ENCODE data around the gene LTC4S. TPM values are rescaled to one million over a fixed set of nuclear protein-coding genes. Genes with fewer than 3 reads are reported as not detected.
A peak's percentile ranks its signal among the peaks of the same experiment; 100 is the strongest.

The LTC4S gene
- total RNA-seq, 1 donor from 2014 or later, result 5.0 TPM

GRCh38 chr5:179801304-179802206, 7.8 kb downstream of the LTC4S start:
- H3K4me1 Mint-ChIP-seq, result peaks cover 29% of the 10 kb centered on the region
- no peak for TF ChIP-seq CTCF (IDR thresholded peaks at IDR 0.05; ENCODE audit: unreplicated experiment)
- DNase-seq (ENCODE audit: low spot score in 2 of 2, unreplicated experiment in 2 of 2), result peak in 1 of 2 experiments; percentile 66
- H3K4me3 Mint-ChIP-seq, result no peak overlapping the region
- no peaks in the 10 kb centered on the region for H3K27me3 Mint-ChIP-seq (ENCODE audit: low read depth)
- no peak overlapping the region for H3K27ac Mint-ChIP-seq
- H3K36me3 Mint-ChIP-seq, result peaks cover 14% of the 10 kb centered on the region
- H3K9me3 Mint-ChIP-seq, result no peaks in the 10 kb centered on the region

- DNase-seq (ENCODE audit: low spot score in 2 of 2, unreplicated experiment in 2 of 2), result no peak
- Mint-ChIP-seq H3K9me3 (no peaks in the 10 kb centered on the region), H3K27me3 (ENCODE audit: low read depth) (no peaks in the 10 kb centered on the region), H3K27ac (no peak overlapping the region), H3K36me3 (peaks cover 10% of the 10 kb centered on the region), H3K4me1 (peaks cover 29% of the 10 kb centered on the region), H3K4me3 (no peak overlapping the region)
- TF ChIP-seq CTCF (IDR thresholded peaks at IDR 0.05; ENCODE audit: unreplicated experiment), result no peak
Measured at GRCh38 chr5:179802207-179802883, 8.6 kb downstream of the LTC4S start.

GRCh38 chr5:179802950-179803562, 9.3 kb downstream of the LTC4S start:
- peaks cover 10% of the 10 kb centered on the region for H3K36me3 Mint-ChIP-seq
- no peak overlapping the region for H3K4me3 Mint-ChIP-seq
- DNase-seq (ENCODE audit: low spot score in 2 of 2, unreplicated experiment in 2 of 2), result no peak
- H3K27ac Mint-ChIP-seq, result no peak overlapping the region
- H3K4me1 Mint-ChIP-seq, result peaks cover 29% of the 10 kb centered on the region
- TF ChIP-seq CTCF (IDR thresholded peaks at IDR 0.05; ENCODE audit: unreplicated experiment), result no peak
- H3K27me3 Mint-ChIP-seq (ENCODE audit: low read depth), result no peaks in the 10 kb centered on the region
- H3K9me3 Mint-ChIP-seq, result no peaks in the 10 kb centered on the region

- DNase-seq (ENCODE audit: low spot score in 2 of 2, unreplicated experiment in 2 of 2), result no peak
- Mint-ChIP-seq H3K36me3 (peaks cover 10% of the 10 kb centered on the region), H3K9me3 (no peaks in the 10 kb centered on the region), H3K4me1 (peaks cover 29% of the 10 kb centered on the region), H3K4me3 (peak overlapping the region; percentile 26), H3K27ac (no peak overlapping the region), H3K27me3 (ENCODE audit: low read depth) (no peaks in the 10 kb centered on the region)
- TF ChIP-seq CTCF (IDR thresholded peaks at IDR 0.05; ENCODE audit: unreplicated experiment), result no peak
Measured at GRCh38 chr5:179803651-179804554, 10.1 kb downstream of the LTC4S start.

GRCh38 chr5:179804555-179804947, 10.8 kb downstream of the LTC4S start:
- Mint-ChIP-seq H3K27ac (no peak overlapping the region), H3K27me3 (ENCODE audit: low read depth) (no peaks in the 10 kb centered on the region), H3K9me3 (no peaks in the 10 kb centered on the region), H3K36me3 (peaks cover 6% of the 10 kb centered on the region), H3K4me3 (peak overlapping the region; percentile 83), H3K4me1 (peaks cover 29% of the 10 kb centered on the region)
- no peak for DNase-seq (ENCODE audit: low spot score in 2 of 2, unreplicated experiment in 2 of 2)
- no peak for TF ChIP-seq CTCF (IDR thresholded peaks at IDR 0.05; ENCODE audit: unreplicated experiment)
